Fibroblast of skin of back (primary cell): ENCODE measurements around the gene CKB. TPM values are rescaled to one million over a fixed set of nuclear protein-coding genes. Genes with fewer than 3 reads are reported as not detected.

Experiments
- DNase-seq: peaks from one replicate; pipeline ENCODE4 v3.0.0-alpha.2; 2013
- polyA plus RNA-seq, 2 experiments: library from polyadenylated mRNA; unstranded; fragments of 120-200 nt; gene quantifications; one replicate each; pipeline ENCODE4 v1.2.1, GENCODE V29; 2013; ENCODE audit not compliant: insufficient read length in 2 of 2

The CKB gene
- 112 TPM for polyA plus RNA-seq (2013, experiment 1 of 2; ENCODE audit: insufficient read length)
- polyA plus RNA-seq (2013, experiment 2 of 2; ENCODE audit: insufficient read length), result 94.4 TPM

- DNase-seq, result peak; percentile 66
Observed at GRCh38 chr14:103522649-103523574, at the start of gene CKB. Gene CKB (minus strand): TSS chr14:103522830. CDS start chr14:103522493, 337 bp downstream.

GRCh38 chr14:103569408-103569807 lies 46.8 kb upstream of the CKB start:
- no peak for DNase-seq

GRCh38 chr14:103568952-103569351 lies 46.3 kb upstream of the CKB start:
- DNase-seq, result no peak

GRCh38 chr14:103563844-103564505 lies 41.3 kb upstream of the CKB start:
- DNase-seq, result no peak

GRCh38 chr14:103563226-103563620 lies 40.6 kb upstream of the CKB start:
- no peak for DNase-seq

GRCh38 chr14:103562429-103563225 lies 40.0 kb upstream of the CKB start, which contains the start of the genes BAG5 and COA8:
Gene BAG5 (minus strand): TSS chr14:103562657. CDS start chr14:103561164, 1,493 bp downstream.
Gene COA8 (plus strand): TSS chr14:103562960. CDS start chr14:103563002, 42 bp downstream.
- peak; percentile 86 for DNase-seq

- DNase-seq, result peak; percentile 58
Observed at GRCh38 chr14:103562179-103562428, 39.5 kb upstream of the CKB start.

- peak; percentile 45 for DNase-seq
Observed at GRCh38 chr14:103561381-103562178, 39.0 kb upstream of the CKB start.

GRCh38 chr14:103560691-103561090 lies 38.1 kb upstream of the CKB start:
- no peak for DNase-seq

- no peak for DNase-seq
Observed at GRCh38 chr14:103559766-103560165, 37.1 kb upstream of the CKB start.

- no peak for DNase-seq
Observed at GRCh38 chr14:103558071-103558882, 35.6 kb upstream of the CKB start.

GRCh38 chr14:103556946-103557758 lies 34.5 kb upstream of the CKB start:
- no peak for DNase-seq

GRCh38 chr14:103555559-103556337 lies 33.1 kb upstream of the CKB start:
- no peak for DNase-seq

GRCh38 chr14:103552846-103553210 lies 30.2 kb upstream of the CKB start:
- DNase-seq, result no peak

- DNase-seq, result peak; percentile 62
Observed at GRCh38 chr14:103552011-103552845, 29.6 kb upstream of the CKB start.

GRCh38 chr14:103551338-103551762 lies 28.7 kb upstream of the CKB start:
- no peak for DNase-seq

GRCh38 chr14:103550451-103551337 lies 28.1 kb upstream of the CKB start:
- DNase-seq, result no peak
